Nasal cavity respiratory epithelium epithelial cell of viscerocranial mucosa (primary cell): ENCODE results near the gene GLG1. TPM values are rescaled to one million over a fixed set of nuclear protein-coding genes. Genes with fewer than 3 reads are reported as not detected.

Experiments
- total RNA-seq: library from RNA; depleted of rRNA; stranded (reverse); fragments of >200 nt; gene quantifications from 2 replicates; pipeline ENCODE4 v1.2.3, GENCODE V29; 2014

The GLG1 gene
- total RNA-seq = 87.1 and 229 TPM in 2 replicates

DNA sequence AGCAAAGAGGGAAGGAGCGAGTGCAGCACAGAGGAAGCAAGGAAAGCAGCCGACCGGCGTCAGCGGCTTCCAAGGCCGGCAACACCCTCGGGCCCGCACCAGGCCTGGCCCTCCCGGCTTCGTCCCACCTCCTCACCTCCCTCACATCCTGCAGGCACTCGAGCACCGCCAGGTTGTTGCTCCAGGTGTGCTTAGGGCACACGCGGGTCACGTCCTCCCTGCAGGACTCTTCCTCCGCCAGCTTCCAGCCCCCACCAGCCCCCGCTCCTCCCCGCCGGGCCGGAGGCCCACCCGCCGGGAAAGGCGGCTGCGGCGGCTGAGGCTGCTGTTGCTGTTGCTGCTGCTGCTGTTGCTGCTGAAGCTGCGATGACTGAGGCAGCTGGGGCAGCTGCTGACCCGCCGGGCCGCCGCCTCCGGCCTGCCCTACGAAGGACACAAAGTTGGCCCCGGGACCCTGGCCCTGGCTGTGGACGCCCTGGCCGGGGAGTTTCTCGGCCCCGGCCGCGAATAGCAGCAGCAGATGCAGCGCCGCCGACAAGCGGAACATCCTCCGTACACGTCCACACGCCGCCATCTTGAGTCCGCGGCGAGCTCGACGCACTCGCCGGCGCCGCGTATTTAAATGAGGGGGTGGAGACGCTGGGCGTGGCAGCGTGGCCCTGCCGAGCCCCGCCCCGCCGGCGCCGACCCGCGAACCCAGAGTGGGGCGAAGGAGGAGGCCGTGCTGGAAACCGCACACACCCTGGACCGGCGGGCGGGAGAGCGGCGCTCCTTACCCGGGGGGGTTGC lies at the start of gene GLG1:
TSS of gene GLG1 (minus strand) at position 594 of the 789 bp plus-strand sequence. CDS start at position 574, 20 bp downstream.

GRCh38 chr16:74420612-74421481 lies 186.1 kb downstream of the GLG1 start, which contains the start of gene CLEC18B:
Gene CLEC18B (minus strand): TSS chr16:74421478. CDS start chr16:74421270, 208 bp downstream.

Other genes with a start within 250 kb of the GLG1 start
- 0.21 TPM in 1 of 2 replicates, not detected in the other for gene NPIPB15, start 230.8 kb downstream of the GLG1 start, total RNA-seq
- gene CLEC18B, start 185.6 kb downstream of the GLG1 start, total RNA-seq = 0.68 and 2.4 TPM in 2 replicates
- gene RFWD3, start 59.8 kb upstream of the GLG1 start, total RNA-seq = 18.1 and 20.9 TPM in 2 replicates
- gene MLKL, start 93.7 kb upstream of the GLG1 start, total RNA-seq = 6.5 and 11.7 TPM in 2 replicates
- 0.85 and 2.4 TPM in 2 replicates for gene FA2H, start 167.7 kb upstream of the GLG1 start, total RNA-seq